Activated T-cell treated with anti-CD3 and anti-CD28 coated beads for 24 hours (primary cell): Measurements from ENCODE around the gene RAP1GAP.

Experiments used
- DNase-seq: peaks from one replicate; pipeline ENCODE4 v3.0.0-alpha.2; 2020; ENCODE audit warnings: low read depth

The RAP1GAP gene

DNA sequence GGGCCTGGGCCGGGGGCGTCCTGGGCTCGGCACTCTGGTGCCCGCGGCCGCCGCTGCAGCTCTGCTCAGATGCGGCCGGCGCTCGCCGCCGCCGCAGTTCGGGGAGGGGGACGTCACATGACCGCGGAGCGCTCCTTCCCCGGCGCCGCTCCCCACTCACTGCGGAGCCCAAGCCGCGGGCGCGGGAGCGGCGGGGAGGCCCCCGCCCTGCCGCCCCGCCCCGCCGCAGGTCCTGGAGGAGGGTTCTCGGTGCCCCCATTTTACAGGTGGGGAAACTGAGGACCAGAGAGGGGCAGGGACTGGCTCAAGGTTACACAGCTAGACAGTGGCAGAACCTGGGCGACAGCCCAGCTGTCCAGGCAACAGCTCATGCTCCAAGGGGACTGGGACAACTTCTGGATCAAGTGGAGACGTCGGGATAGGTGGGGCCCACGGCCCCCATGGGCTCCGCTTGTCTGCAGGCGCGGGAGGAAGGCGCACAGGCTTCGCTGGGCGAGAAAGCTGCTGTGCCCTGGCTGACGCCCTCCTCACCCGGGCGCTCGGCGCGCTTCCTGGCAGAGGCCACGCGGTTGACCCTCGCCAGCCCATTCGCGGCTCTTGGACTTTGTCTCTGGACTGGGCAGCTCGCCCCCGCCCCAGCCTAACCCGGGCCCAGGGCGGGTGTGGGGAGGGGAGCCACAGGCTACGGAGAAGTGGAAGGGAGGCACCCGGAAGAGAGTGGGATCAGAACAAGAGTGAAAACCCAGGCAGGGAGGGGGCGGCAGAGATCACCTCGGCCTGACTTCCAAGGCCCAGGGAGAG is at the start of gene RAP1GAP:
Gene RAP1GAP, minus strand, starts transcription at position 100 of the 801 bp plus-strand sequence. CDS start 49,325 bp downstream, outside the sequence.
- no peak for DNase-seq

- DNase-seq = no peak
These were observed 47.0 kb upstream of the RAP1GAP start for GRCh38 chr1:21716169-21716568.

- DNase-seq = no peak
These were observed 38.7 kb upstream of the RAP1GAP start for GRCh38 chr1:21707891-21708290.

GRCh38 chr1:21707086-21707840 is 38.1 kb upstream of the RAP1GAP start:
- no peak for DNase-seq

DNA sequence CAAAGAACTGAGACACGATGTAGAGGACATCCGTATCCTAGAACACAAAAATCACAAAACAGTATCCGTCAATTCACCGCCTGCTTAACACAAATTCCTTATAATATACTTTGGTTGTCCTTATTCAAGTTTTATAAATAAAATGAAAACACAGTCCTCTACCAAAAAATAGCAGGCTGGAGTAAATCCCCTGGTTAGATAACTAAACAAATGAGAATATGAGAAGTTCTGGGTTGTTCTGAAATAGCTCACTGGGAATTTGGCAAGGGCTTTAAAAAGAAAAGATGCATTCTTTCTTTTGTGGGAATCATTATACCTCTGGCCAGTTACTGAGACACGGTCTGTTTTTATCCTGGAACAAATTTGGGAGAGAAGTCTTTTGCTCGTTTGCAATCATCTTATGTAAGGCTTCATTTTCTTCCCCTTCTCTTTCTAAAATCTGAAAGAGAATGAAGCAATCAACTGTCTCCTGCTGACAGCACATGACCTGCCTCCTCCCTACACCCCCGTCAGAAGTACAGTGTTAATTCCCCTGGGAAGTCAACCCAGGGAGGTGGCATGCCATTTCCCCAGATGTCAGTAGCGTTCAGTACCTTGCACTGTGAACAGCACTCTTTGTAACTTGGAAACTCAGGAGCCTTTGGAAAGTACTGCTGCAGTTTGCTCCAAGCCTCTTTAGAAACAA is 37.1 kb upstream of the RAP1GAP start:
- no peak for DNase-seq

DNA sequence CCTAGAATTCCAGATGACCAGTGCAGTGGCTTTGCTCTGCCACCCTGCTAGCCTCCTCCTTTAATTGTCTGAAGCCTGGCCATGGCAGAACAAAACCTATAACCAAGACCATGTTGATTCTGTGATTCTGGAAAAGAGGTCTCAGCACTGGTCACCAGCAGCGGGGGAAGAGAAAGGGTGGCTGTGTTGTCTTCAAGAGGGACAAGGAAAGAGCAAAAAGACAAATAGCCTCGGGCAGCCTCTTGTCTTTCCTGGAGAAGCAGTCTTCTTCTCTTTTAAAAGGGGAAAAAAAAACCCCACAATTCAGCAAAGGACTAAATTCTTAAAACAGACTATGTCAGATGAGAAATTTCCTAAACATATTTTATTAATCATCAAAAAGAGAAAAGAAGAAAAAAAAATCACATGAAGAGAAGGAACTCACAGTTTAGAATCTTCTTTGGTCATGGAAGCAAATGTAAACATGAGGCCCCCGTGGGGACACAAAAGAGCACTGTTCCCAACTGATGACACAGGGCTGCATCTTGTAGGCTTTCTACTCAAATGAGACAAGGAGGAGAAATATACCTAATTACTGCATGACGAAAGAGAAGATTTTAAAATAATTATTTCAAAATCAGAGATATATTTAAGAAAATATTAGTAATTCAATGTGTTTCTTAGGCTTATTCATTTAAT is 36.3 kb upstream of the RAP1GAP start:
- no peak for DNase-seq

DNA sequence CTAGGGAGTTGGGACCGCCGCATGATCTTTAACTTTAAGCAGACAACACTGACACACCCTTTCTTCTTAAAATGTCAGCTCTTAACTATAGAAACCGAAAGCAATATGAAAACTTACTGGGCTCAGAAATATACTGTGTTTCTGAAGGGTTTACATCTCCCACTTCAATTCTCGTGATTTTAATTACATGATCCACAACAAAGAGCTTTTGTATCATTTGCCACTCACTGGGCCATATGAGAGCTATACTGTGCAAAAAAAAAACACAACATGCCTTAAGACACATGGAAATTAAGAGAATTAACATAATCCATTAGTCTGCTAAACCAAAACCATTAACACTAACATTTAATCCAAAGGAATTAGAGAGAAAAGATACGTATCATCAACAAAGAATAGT is 35.0 kb upstream of the RAP1GAP start:
- DNase-seq = no peak

DNA sequence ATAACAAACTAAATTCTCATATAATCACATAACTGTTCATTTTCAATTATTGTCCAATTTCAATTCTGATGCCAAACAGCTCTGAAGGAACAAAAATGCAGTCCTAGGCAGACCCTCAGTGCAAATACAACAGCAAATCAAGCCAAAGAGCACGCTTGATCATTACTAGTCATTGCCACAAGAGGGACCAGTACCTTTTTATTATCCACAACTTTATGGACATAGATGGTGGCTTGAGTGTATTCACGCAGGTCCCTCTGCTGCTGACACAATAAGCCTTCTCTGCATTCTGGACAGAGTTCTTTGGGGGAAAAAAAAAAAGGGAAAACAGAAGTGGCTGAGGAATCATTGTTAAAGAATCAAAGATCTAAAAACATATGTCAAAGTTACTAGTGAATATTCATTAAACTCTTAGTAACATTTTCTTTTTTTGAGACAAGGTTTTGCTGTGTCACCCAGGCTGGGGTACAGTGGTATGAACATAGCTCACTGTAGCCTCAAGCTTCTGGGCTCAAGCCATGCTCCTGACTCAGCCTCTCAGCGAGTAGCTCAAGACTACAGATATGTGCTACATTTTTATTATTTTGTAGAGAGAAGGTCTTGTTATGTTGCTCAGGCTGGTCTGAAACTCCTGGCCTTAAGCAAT is 34.3 kb upstream of the RAP1GAP start:
- DNase-seq = no peak

GRCh38 chr1:21702780-21703179 is 33.6 kb upstream of the RAP1GAP start:
- no peak for DNase-seq

- no peak for DNase-seq
These were observed 32.2 kb upstream of the RAP1GAP start for GRCh38 chr1:21701401-21701800.

DNA sequence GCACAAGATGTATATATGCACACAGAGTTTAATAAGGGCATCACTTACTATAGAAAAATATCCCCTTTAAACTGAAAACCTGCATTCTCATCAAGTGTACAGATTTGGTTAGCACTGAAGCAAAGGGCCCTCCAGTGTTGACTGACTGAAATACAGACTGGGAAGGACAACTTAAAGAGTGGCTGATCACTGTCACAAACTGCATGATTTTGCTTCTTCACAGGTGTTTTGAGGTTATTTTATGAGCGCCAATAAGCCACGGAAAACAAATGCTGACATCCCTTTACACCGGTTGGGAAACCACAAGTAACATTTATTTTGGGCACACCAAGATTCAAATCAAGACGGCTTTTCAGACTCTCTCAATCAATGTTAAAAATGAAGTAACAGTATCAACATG is 30.9 kb upstream of the RAP1GAP start:
- no peak for DNase-seq

DNA sequence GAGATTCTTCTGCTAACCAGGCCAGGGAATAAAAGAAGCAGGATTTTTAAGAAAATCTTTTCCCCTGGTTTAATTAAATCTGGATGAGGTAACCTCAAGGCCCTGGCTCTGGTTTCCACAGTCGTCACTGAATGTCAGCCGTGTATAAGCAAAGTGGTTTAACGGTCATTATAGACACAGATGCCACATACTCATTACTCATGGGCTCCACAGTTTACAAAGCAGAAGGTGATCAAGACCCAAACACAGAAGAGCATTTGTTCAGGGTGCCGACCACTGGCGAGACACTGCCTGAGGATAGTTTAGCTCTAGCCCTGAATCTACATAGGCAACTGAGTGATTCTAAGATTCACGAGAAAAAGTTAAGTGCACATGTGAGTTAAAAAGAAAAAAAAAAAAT is 27.8 kb upstream of the RAP1GAP start:
- no peak for DNase-seq

DNA sequence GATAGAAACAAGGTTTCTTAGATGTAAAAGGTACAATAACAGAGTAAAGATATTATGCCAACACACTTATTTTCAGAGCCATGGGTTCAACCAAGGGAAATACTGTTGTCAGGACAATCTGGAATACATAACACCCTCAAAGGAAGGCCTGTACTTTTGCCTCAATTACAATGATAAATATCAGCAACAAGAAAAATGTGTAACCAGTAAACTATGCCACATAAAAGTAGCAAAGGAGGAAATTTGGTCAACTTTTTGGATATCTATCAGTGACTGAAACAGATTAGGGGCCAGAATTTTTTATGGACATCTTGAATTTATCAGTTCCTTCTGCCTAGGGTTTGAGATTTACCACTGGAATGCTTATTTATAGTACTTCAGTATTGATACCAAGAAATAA is 24.6 kb upstream of the RAP1GAP start:
- DNase-seq = no peak

DNA sequence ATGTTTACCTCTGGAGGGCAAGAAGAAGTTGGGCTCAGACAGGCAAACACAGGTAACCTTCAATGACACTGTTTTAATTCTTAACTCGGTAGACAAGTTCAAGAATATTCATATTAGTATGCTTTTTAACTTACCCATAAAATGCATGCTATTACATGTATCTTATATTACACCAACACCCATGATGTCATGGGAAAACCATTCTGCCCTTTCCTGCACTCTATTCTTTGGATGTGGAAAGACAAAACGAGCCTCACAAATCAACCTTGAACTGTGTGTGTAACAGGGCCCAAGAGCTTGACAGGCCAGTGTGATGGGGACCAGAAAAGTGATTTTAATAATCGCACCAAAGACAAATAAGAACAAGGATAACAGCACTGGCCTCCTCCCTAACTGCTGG is 22.6 kb upstream of the RAP1GAP start:
- DNase-seq = no peak

DNA sequence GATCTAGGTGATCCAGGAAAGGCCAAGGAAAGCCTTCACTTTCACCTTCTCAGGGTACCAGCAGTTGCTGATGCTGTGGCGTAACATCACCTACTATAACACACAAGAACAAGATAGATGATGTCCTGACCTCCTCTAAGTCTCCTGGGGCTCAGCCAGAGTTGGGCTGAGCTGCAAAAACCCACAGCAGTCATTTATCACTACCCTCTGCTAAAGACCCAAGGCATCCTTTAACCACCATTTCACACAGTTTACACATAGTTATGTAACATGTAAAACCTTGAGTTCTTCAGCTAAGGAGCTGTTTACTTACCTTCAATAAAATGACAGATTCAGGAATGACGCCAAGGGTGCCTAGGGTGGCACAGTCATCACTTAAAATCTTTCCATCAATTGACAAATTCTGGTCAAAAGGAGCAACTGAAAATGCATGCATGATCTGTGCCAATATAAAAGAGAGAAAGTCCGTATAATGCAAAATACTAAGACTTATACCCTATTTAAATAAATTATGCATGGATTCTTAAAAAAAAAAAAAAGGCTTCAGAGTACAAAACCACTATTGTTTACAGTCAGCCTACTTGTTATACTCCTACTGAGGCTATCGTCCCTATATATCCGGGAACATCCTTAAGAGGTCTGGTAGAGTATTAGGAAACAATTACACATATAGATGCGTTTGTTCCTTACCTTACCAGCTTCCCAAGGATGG is 20.7 kb upstream of the RAP1GAP start:
- no peak for DNase-seq

- no peak for DNase-seq
These were observed 17.9 kb upstream of the RAP1GAP start for GRCh38 chr1:21687081-21687529.

DNA sequence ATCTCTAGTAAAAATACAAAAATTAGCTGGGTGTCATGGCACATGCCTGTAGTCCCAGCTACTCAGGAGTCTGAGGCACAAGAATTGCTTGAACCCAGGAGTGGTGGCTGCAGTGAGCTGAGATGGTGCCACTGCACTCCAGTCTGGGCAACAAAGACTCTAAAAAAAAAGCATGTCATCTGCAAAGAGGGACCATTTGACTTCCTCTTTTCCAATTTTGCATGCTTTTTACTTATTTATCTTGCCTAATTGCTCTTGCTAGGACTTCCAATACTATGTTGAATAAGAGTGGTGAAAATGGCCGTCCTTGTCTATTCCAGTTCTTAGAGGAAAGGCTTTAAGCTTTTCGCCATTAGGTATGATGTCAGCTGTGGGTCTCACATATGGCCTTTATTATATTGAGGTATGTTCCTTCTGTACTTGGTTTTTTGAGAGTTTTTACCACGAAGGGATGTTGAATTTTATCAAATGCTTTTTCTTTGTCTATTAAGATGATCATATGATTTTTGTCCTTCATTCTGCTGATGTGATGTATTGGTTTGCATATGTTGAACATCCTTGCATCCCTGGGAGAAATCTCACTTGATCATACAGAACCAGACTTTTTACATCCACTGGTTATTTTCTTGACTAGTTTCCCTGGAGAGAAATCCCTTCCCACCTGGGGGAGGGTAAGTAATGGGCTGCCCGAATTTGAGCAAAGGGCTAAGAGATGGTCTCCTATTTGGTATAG is 17.0 kb upstream of the RAP1GAP start:
- DNase-seq = no peak

- no peak for DNase-seq
These were observed 12.3 kb upstream of the RAP1GAP start for GRCh38 chr1:21681426-21681825.

GRCh38 chr1:21680918-21681317 is 11.8 kb upstream of the RAP1GAP start:
- DNase-seq = no peak

- DNase-seq = no peak
These were observed 11.2 kb upstream of the RAP1GAP start for GRCh38 chr1:21680381-21680780.
